NCI-H2227 (cell line): ENCODE results near the gene MON1B.
"Not testable (repeated sequence)": the region's sequence is repeated elsewhere in the genome, so short reads cannot be mapped to it uniquely, and the experiment has no call there.

Experiments
- DNase-seq: peaks from one replicate; lab custom pipeline; 2025; ENCODE audit not compliant: unreplicated experiment; lab: John Stamatoyannopoulos, UW

MON1B gene

GRCh38 chr16:77190478-77191258 is at the start of gene MON1B:
MON1B (plus strand) TSS chr16:77191190; CDS start chr16:77191486, 296 bp downstream.
- peak; percentile 95 for DNase-seq

GRCh38 chr16:77143364-77143763 is 47.6 kb upstream of the MON1B start:
- no peak for DNase-seq

- no peak for DNase-seq
Measured at GRCh38 chr16:77148121-77148520, 42.9 kb upstream of the MON1B start.

DNA sequence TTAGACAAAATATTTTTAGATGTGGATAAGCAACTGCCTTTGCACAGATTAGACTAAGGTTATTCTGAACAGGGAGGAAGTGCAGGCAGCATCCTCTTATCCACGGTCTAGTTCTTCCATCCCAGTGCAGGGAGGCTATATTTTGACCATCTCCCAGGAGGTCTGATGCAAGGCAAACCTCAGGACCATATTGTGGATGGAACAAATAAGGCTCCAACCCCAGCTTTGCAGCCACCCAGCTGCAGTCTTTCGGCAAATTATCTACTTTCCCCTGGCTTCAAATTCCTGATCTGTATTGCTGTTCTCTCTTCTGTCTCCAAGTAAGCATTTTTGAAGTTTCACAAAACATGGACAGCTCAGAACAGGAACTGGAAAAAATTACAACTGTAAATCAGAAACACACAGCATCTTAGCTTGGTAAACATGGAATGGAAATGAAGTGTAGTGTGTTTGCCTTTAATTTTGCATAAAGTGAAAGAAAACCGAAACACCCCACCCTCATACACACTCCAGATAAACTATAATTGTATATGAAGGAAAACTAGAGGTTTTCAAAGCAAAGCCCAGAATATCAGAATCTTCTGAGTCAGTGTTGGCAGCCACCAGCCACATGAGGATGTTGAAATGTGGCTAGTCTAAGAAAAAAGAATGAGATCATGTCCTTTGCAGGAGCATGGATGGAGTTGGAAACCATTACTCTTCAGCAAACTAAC is 33.5 kb upstream of the MON1B start:
- no peak for DNase-seq

- no peak for DNase-seq
Measured at GRCh38 chr16:77158293-77158692, 32.7 kb upstream of the MON1B start.

DNA sequence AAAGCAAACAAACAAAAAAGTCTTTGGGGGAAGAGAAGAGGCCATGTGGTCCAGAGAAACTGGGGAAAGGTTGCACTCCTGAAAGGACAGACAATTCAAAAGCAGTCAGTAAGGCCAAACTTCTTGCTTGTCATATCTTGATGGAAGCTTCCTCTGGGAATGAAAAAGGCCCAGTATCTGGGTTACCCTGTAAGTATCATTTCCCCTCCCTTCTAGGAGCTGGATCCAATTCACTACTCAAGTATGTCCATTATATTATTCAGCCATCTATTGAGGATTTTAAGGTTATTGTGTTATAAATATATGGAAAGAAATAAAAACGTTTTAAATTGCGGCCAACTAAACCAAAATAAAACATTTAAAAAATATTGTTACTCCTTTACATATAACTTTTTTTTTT is 26.0 kb upstream of the MON1B start:
- no peak for DNase-seq

DNA sequence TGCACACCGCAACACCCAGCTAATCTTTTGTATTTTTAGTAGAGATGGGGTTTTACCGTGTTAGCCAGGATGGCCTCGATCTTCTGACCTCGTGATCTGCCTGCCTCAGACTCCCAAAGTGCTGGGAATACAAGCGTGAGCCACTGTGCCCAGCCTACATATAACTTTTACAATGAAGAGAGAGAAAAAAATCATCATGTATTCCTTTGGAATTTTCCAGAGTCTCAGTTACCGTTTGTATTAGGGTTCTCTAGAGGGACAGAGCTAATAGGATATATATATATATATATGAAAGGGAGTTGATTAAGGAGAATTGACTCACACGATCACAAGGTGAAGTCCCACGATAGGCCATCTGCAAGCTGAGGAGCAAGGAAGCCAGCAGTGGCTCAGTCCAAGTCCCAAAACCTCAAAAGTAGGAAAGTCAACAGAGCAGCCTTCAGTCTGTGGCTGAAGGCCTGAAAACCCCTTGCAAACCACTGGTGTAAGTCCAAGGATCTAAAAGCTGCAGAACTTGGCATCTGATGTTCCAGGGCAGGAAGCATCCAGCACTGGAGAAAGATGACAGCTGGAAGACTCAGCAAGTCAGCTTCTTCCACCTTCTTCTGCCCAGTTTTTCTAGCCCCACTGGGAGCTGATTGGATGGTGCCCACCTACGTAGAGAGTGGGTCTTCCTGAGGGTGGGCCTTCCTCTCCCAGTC is 25.3 kb upstream of the MON1B start:
- not testable (repeated sequence) for DNase-seq

DNA sequence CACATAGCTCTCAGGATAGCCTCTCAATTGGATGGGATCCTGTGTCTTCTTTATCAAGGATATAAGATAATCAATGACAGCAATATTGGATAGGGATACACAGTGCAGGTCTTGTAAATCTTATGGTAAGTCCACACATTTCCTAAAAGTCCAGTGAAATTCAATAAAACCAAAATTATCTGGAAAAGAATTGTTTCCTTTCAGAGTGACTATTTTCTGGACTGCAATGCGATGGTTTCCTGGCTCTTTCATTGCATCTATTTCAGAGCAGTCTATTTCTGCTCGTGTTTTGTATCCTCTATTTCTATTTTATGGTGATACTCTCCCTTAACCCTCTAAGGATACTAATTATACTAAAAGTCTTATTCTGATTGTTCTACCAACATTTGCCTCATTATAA is 24.3 kb upstream of the MON1B start:
- no peak for DNase-seq

DNA sequence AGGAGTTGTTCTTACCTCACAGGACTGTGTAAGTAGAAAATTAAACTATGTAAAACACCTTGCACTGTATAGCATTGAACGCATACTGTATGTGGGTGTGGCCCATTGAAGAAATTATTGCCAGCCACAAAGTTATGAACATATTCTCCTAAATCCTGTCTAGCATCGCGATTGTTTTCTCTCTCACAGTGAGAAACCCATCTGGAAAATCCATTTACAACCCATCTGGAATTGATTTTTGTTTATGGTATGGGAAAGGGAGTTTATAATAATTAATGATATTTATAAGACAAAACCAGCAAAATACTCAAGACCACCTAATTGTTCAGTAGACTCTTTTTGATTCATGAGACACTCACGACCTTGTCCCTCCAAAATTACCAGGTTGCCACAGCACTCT is 22.1 kb upstream of the MON1B start:
- no peak for DNase-seq

DNA sequence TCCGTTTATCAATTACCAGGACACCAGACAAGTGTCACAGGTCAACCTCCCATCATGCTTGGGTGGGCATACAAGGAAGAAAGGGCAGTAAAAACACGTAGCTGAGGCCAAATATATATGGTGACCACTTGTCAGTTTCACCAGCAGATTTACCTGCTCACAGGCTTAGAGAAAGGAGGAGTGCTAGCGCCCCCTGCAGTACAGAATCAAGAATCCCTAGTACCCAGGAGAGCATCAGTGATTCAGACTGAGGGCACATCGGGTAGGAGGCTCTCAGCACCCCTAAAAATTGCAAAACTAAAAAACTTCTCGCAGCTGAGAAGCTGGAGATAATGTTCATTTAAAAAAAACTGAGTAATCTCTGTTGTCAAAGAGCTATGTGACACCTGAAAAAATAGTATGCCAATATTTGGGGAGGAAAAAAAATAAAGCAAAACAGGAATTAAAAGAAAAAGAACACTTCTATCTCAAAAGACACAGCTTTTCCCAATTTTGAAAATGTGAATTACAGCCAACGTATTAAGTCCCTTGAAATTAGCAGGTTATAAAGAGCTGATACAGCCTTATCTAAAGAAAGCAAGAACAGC is 21.2 kb upstream of the MON1B start:
- peak; percentile 76 for DNase-seq

- DNase-seq: no peak
Measured at GRCh38 chr16:77170805-77171204, 20.2 kb upstream of the MON1B start.

GRCh38 chr16:77171745-77172635 is 19.0 kb upstream of the MON1B start:
- peak; percentile 83 for DNase-seq

- no peak for DNase-seq
Measured at GRCh38 chr16:77172951-77173350, 18.0 kb upstream of the MON1B start.

DNA sequence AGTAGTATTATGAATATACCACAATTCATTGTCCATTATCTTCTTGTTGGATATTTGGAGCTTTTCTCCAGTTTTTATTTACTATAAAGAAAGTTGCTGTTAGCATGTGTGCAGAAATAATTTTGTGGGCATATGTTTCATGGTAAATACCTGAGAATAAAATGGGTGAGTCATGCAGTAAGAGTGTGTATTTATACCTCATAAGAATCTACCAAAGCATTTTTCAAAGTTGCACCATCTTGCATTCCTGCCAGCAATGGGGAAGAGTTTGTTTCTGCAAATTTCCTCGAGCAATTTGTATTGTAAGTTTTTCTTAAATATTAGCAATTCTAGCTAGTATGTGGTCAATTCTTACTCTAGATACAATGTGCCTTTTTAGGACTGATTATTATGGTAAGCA is 7.9 kb upstream of the MON1B start:
- no peak for DNase-seq

GRCh38 chr16:77186298-77186697 is 4.7 kb upstream of the MON1B start:
- DNase-seq: not testable (repeated sequence)

- no peak for DNase-seq
Measured at GRCh38 chr16:77190190-77190477, 856 bp upstream of the MON1B start.

DNA sequence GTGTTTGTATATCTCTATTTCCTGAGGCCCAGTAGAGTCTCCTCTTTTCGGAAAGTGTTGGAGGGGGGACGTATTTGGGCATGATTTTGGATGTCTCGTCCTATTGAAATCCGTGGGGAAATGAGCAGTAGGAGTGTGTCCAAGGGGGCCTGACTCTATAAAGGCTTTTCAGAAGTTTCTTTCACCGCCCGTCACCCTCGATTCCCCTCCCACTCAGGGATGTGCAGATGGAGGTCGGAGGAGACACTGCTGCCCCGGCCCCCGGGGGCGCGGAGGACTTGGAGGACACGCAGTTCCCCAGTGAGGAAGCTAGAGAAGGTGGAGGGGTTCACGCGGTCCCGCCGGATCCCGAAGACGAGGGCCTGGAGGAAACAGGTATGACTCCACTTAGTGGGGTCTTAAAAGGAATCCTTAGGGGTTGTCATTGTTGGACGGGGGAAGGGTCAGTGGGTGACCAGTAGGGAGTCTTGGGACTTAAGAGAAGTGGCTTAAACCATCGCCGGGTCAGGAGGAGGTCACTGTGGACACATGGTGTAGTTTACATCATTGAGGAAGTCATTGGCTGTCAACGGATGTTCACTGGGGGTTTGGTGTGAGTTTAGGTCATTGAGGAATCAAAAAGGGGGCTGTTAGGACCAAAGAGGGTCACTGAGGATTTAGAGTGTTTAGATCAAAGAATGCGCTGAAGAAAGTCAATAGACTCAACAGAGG is 424 bp downstream of the MON1B start:
- DNase-seq: no peak

GRCh38 chr16:77193377-77193776 is 2.4 kb downstream of the MON1B start:
- no peak for DNase-seq

GRCh38 chr16:77194295-77195231 is 3.6 kb downstream of the MON1B start:
- no peak for DNase-seq
